ENCODE results near the gene MPHOSPH9. TPM values are rescaled to one million over a fixed set of nuclear protein-coding genes. Genes with fewer than 3 reads are reported as not detected.

Gene MPHOSPH9, protein sequence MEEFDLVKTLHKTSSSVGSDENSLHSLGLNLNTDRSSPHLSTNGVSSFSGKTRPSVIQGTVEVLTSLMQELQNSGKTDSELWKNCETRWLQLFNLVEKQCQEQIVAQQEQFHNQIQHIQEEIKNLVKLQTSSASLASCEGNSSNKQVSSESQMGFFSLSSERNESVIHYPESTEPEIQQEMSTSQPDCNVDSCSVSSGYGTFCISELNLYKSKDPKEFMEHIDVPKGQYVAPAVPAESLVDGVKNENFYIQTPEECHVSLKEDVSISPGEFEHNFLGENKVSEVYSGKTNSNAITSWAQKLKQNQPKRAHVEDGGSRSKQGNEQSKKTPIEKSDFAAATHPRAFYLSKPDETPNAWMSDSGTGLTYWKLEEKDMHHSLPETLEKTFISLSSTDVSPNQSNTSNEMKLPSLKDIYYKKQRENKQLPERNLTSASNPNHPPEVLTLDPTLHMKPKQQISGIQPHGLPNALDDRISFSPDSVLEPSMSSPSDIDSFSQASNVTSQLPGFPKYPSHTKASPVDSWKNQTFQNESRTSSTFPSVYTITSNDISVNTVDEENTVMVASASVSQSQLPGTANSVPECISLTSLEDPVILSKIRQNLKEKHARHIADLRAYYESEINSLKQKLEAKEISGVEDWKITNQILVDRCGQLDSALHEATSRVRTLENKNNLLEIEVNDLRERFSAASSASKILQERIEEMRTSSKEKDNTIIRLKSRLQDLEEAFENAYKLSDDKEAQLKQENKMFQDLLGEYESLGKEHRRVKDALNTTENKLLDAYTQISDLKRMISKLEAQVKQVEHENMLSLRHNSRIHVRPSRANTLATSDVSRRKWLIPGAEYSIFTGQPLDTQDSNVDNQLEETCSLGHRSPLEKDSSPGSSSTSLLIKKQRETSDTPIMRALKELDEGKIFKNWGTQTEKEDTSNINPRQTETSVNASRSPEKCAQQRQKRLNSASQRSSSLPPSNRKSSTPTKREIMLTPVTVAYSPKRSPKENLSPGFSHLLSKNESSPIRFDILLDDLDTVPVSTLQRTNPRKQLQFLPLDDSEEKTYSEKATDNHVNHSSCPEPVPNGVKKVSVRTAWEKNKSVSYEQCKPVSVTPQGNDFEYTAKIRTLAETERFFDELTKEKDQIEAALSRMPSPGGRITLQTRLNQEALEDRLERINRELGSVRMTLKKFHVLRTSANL
- total RNA-seq (42.4 and 55.6 TPM in 2 replicates), polyA plus RNA-seq (6.4 and 7.8 TPM in 2 replicates), polyA minus RNA-seq (25.0 and 26.8 TPM in 2 replicates), Bru-seq, nascent RNA (percentile 73 among the genes with signal in this experiment), BruChase-seq, experiment 1, labeled RNA remaining after a 6-hour chase (percentile 74 among the genes with signal in this experiment), BruChase-seq, experiment 2, labeled RNA remaining after a 2-hour chase (percentile 78 among the genes with signal in this experiment)
- polyA plus RNA-seq (2011; cell fraction: cytosol; rRNA removed) = 10.8 and 12.0 TPM in 2 replicates
- 35.5 and 53.6 TPM in 2 replicates for polyA plus RNA-seq (2011; cell fraction: nucleus; rRNA removed)
- polyA plus RNA-seq (2012) = 15.3 and 21.6 TPM in 2 replicates
- 37.2 TPM for polyA minus RNA-seq (2011; cell fraction: cytosol; rRNA and poly(A)+ RNA removed)
- 40.3 and 71.6 TPM in 2 replicates for polyA minus RNA-seq (2011; cell fraction: nucleus; rRNA and poly(A)+ RNA removed)
- long read RNA-seq, full-length matches to known transcripts = 4 of 28 reads
- long read RNA-seq, partial matches to known transcripts = 2 of 28 reads
- long read RNA-seq, other reads (novel, unspliced or antisense) = 22 of 28 reads

DNA sequence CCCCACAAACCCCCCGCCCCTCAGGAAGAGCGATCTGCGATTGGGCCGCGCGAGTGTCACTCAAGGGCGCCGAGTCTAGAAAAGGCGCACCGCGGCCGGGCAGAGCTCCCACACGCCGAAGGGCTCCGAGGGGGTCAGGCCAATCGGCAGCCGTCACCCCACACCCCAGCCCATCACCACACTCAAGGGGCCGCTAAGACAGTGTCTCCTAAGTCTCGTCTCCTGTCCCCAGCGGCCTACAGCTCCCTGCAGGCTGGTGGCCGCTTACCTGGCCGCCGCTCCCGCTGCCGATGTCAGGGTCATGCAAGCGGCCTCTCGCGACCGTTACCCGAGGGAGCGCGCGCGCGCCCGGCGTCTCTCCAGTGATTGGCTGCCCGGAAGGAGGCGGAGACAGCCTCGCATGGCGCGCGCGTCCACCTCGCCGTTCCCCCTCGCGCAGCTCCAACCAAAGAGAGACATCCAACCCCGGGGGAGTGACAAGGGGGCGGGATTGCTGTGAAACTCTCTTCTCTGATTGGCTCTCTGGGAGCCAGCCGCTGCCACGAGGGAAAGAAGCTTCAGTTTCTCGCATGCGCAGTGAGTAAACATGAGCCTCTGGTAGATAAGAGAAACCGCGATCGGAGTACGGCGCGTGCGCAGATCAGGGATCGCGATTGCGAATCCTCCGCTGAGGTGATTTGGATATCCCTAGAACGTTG lies at the start of gene MPHOSPH9, which contains the start of gene MTRFR:
MPHOSPH9 (minus strand) TSS at position 335 of the 698 bp plus-strand sequence. CDS start 2,777 bp downstream, outside the sequence.
MTRFR (plus strand) TSS at position 630 of the 698 bp plus-strand sequence. CDS start 20,239 bp downstream, outside the sequence.
- Histone ChIP-seq H3K9me1 (replicated peaks; ENCODE audit: control insufficient read depth, extremely low read depth, insufficient read depth, low read length) (no peaks in the 10 kb centered on the region), H3K36me3 (ENCODE audit: control insufficient read depth in 2 of 2, extremely low read depth in 1 of 2, insufficient read depth in 2 of 2, low read length in 2 of 2) (no peaks in the 10 kb centered on the region), H3K9me3 (replicated peaks; ENCODE audit: control insufficient read depth, insufficient read depth, low read length) (no peaks in the 10 kb centered on the region), H3K27me3 (ENCODE audit: control insufficient read depth in 2 of 2, insufficient read depth in 2 of 2, low read length in 2 of 2) (no peaks in the 10 kb centered on the region), H3K9ac (replicated peaks; ENCODE audit: extremely low read depth, insufficient read depth, low read length) (peak within 1 kb of the TSS; percentile 98), H4K20me1 (replicated peaks; ENCODE audit: control insufficient read depth, extremely low read depth, insufficient read depth, low read length) (no peaks in the 10 kb centered on the region), H3K4me2 (ENCODE audit: insufficient read depth, low read length) (peak within 1 kb of the TSS; percentile 97), H2AFZ (ENCODE audit: low read depth, low read length) (peak within 1 kb of the TSS; percentile 98), H3K4me1 (ENCODE audit: control insufficient read depth, extremely low read depth, insufficient read depth, low read length) (peaks cover 21% of the 10 kb centered on the region), H3K79me2 (ENCODE audit: control insufficient read depth, insufficient read depth, low read length) (peaks cover 53% of the 10 kb centered on the region), H3K27ac (ENCODE audit: insufficient read depth, low read depth, low read length) (peak within 1 kb of the TSS; percentile 86), H3K4me3 (replicated peaks in 1 of 3; ENCODE audit: insufficient read depth in 1 of 3, low read depth in 1 of 3, low read length in 3 of 3) (peak within 1 kb of the TSS; percentile 65 to 100 (median 99))
- no TSS peak for BruUV-seq (replicated peaks)
- ChIA-PET CTCF (interaction anchor here (0.8 to 13.1 kb wide), 17 partner anchors 8 to 427 kb away, joined by 3 to 255 read pairs (median 4); partner anchors contain the start of genes DDX55, OGFOD2 and PITPNM2), POLR2A (interaction anchor here (0.6 to 2.1 kb wide), 33 partner anchors 8 to 706 kb away, joined by 3 to 23 read pairs (median 4); partner anchors contain the start of genes ABCB9, DDX55, KMT5A and KNTC1)
- FAIRE-seq = peak; percentile 99
- dilution Hi-C loops (cut with MboI; ENCODE audit: extremely low pct_ligation_motif_present, low sequenced_read_pairs) = no loop called here
- intact Hi-C loops (cut with micrococcal nuclease) = loop anchor here (2.0 to 5.0 kb wide), 2 partner anchors 81 to 258 kb away; partner anchors contain the start of genes OGFOD2 and PITPNM2
- peak; percentile 100 for DNase-seq (ENCODE audit: low read depth, low spot score)
- TF ChIP-seq JUN (IDR thresholded peaks at IDR 0.05; ENCODE audit: borderline replicate concordance, insufficient read depth, insufficient read length, low read depth) = no peak
- TF ChIP-seq POLR2A (IDR thresholded peaks at IDR 0.05; ENCODE audit: low read depth, low read length) = peak; percentile 99
- TF ChIP-seq, protein P1, sequence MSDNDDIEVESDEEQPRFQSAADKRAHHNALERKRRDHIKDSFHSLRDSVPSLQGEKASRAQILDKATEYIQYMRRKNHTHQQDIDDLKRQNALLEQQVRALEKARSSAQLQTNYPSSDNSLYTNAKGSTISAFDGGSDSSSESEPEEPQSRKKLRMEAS (IDR thresholded peaks at IDR 0.05; ENCODE audit: insufficient read depth, insufficient read length) = peak; percentile 34
- peak; percentile 76 for TF ChIP-seq GATA2 (IDR thresholded peaks at IDR 0.05; ENCODE audit: insufficient read depth, insufficient read length, low read depth, low read length)
- peak; percentile 100 for TF ChIP-seq POLR2AphosphoS5 (IDR thresholded peaks at IDR 0.05; ENCODE audit: insufficient read depth, low read depth, low read length)
